AG10803 (cell line): ENCODE measurements around the gene AP3S1.
"Not testable (repeated sequence)": the region's sequence is repeated elsewhere in the genome, so short reads cannot be mapped to it uniquely, and the experiment has no call there.

Experiments used
- DNase-seq: peaks from one replicate; pipeline ENCODE4 v3.0.0; 2010; ENCODE audit warnings: low read depth
- H3K4me3 ChIP-seq: 2 replicates; pipeline ENCODE4 v1.5.1; 2011; ENCODE audit warnings: mild to moderate bottlenecking, low read length, control low read depth
- TF ChIP-seq, protein P1 (sequence below): conservative IDR thresholded peaks from 2 replicates; pipeline ENCODE4 v1.5.1; 2011; ENCODE audit warnings: mild to moderate bottlenecking, low read length, control low read depth, inconsistent platforms

The AP3S1 gene

DNA sequence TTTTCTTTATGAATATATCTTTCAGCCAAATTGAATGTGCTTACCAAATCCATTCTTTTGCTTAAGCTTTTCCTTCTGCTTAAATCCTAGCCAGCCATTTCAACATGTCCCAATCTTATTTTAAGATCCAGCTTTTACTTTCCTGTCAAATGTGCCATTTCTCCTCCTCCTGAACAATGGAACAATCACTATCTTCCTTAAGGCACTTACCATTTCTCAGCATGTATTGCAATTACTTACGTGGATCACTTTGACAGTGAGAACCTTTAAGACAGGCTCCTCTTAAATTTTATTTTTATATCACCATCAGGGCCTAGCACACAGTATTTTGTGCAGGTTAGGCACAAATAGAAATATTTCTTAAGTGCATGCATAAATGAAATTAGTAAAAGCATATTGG lies 20.9 kb upstream of the AP3S1 start:
- DNase-seq = no peak
- no peak overlapping the region for H3K4me3 ChIP-seq
- TF ChIP-seq, protein P1, sequence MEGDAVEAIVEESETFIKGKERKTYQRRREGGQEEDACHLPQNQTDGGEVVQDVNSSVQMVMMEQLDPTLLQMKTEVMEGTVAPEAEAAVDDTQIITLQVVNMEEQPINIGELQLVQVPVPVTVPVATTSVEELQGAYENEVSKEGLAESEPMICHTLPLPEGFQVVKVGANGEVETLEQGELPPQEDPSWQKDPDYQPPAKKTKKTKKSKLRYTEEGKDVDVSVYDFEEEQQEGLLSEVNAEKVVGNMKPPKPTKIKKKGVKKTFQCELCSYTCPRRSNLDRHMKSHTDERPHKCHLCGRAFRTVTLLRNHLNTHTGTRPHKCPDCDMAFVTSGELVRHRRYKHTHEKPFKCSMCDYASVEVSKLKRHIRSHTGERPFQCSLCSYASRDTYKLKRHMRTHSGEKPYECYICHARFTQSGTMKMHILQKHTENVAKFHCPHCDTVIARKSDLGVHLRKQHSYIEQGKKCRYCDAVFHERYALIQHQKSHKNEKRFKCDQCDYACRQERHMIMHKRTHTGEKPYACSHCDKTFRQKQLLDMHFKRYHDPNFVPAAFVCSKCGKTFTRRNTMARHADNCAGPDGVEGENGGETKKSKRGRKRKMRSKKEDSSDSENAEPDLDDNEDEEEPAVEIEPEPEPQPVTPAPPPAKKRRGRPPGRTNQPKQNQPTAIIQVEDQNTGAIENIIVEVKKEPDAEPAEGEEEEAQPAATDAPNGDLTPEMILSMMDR = no peak

- not testable (repeated sequence) for DNase-seq, H3K4me3 ChIP-seq
These were observed 16.8 kb upstream of the AP3S1 start for GRCh38 chr5:115824983-115825382.

DNA sequence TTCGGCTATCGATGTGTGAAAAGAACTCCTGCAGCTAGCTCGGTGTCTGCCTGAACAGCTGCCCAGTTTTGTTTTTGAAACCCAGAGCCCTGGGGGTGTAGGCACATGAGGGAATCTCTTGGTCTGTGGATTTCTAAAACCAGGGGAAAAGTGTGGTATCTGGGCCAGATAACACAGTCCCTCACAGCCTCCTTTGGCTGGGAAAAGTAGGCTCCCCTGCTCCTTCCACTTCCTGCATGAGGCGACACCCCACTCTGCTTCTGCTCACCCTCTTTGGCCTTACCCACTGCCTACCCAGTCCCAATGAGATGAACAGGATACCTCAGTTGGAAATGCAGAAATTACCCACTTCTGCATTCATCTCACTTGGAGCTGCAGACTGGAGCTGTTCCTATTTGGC lies 15.8 kb upstream of the AP3S1 start:
- DNase-seq = no peak
- H3K4me3 ChIP-seq = no peak overlapping the region
- TF ChIP-seq, protein P1 = no peak

DNA sequence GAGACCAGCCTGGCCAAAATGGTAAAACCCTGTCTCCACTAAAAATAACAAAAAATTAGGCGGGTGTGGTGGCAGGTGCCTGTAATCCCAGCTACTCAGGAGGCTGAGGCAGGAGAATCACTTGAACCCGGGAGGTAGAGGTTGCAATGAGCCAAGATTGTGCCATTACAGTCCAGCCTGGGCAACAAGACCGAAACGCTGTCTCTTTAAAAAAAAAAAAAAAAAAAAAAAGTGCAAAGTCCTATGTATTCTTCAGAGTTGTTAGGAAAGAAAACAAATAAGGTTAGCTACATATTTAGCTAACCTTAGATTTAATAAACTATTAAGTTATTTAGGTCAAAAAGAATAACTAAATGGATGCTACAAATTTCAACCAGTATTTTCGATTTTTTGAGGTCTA lies 11.8 kb upstream of the AP3S1 start:
- TF ChIP-seq, protein P1 = no peak
- H3K4me3 ChIP-seq = no peak overlapping the region
- DNase-seq = no peak

DNA sequence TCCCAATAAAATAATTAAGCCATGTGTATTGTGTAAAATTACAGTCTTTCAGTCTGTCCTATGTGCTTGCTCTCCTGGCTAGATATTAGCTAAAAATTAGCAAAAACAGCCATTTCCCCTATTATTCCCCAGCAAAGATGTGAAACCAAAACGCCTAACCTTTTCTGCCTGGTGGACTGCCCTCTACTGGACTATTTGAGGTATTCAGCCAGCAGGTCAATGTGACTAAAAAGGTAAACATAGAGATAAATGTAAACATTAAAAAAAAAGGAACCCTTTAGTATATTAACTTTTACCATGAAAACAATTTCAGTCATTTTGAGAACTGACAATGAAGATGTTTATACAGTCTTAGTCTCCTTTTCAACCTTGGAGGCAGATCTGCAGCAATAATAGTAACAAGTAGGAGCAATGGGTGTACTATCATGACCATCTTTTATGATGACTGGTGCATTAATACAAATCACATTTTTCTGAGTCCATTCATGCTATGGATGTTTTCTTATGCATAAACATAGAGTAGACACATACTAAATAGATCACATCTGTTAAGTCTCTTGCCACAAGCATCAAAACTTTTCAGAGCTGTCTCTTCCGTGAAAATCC lies 10.5 kb upstream of the AP3S1 start:
- TF ChIP-seq, protein P1 = peak; percentile 92
- peak; percentile 30 for DNase-seq
- no peak overlapping the region for H3K4me3 ChIP-seq

DNA sequence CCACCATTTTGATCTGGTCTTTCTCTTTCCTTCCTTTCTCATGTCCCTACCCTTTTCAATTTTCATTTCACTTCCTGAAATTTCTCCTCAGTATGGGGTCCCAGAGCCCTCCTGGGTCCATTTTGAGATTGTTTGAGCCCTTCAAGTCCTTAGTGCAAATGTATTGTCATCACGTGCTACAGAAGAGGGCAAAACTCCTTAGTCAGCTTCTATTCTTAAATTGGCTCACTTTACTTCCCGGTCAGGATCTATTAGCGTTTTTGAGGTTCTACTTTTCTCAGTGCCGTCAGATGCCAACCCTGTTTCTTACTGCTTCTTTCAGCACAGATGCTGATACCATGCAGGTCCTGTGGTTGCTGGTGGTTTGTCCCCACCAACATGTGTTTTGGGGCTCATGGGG lies 6.3 kb upstream of the AP3S1 start:
- H3K4me3 ChIP-seq = no peak overlapping the region
- no peak for DNase-seq
- TF ChIP-seq, protein P1 = no peak

DNA sequence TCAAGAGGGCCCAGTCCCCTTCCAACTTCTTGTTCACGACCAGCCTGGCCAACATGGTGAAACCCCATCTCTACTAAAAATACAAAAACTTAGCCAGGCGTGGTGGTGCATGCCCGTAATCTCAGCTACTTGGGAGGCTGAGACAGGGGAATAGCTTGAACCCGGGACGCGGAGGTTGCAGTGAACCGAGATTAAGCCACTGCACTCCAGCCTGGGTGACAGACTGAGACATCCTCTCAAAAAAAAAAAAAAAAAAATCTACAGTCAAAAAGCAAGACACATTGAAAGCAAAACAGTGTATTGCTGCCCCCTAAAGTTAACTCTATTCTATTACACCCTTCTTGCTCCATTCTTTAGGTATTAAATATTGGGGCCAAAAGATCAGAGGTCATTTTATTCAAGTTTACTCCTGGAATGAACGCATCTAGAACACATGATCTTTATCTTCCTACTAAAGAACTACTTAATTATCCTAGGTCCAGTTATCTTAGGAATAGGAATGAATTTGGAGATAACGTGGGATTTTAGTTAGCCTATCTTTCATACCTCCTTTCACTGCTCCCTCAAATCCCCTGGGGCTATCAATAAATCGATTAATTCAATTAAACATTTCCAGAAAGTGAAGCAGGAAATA lies 2.7 kb upstream of the AP3S1 start:
- peak; percentile 64 for DNase-seq
- peak overlapping the region; percentile 34 for H3K4me3 ChIP-seq
- TF ChIP-seq, protein P1 = peak; percentile 67
